MM.1S (cell line): ENCODE results near the gene RPS6KB1.

Experiments used
- CTCF ChIP-seq: fragments of 300-600 bp; sonication (generic); IDR thresholded peaks from 2 replicates; pipeline ENCODE4 v1.5.1; 2016; ENCODE audit warnings: antibody characterized with exemption, low read length, mixed read lengths
- EZH2 ChIP-seq: fragments of 300-600 bp; sonication (generic); optimal IDR thresholded peaks from 2 replicates; pipeline ENCODE3; 2017; ENCODE audit warnings: low read depth, mild to moderate bottlenecking, antibody characterized with exemption, low read length, mixed read lengths
- EZH2phosphoT487 ChIP-seq: fragments of 300-600 bp; sonication (generic); IDR thresholded peaks from 2 replicates; pipeline ENCODE4 v1.6.1; 2018; ENCODE audit warnings: antibody characterized with exemption, low read length

DNA sequence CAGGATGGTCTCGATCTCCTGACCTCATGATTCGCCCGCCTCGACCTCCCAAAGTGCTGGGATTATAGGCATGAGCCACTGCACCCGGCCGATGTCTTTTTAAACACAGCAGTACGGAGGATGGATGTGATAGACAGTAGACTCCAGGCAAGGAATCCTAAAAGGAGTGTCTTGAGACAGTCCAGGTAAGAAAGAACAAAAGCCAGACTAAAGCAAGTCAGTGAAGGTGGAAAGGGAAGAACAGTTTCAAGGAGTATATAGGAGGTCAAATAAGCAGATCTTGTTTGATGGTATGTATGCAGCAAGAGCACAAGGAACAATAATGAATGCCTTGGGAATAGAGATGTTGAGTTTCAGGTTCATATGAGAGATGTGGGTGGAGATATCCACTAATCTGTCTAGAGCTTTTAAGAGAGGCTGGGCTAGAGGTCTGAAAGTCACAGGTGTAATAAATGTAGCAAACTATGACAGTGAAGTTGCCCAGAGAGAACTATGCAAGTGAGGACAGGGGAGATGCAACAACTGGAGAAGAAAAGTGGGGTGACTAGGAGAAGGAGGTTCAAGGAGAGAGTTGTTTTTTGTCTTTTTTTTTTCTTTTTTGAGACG is 4.7 kb upstream of the RPS6KB1 start:
- TF ChIP-seq CTCF (no peak), EZH2 (no peak), EZH2phosphoT487 (no peak)
